Measurements from ENCODE around the gene RNF214.

RNF214 gene

DNA sequence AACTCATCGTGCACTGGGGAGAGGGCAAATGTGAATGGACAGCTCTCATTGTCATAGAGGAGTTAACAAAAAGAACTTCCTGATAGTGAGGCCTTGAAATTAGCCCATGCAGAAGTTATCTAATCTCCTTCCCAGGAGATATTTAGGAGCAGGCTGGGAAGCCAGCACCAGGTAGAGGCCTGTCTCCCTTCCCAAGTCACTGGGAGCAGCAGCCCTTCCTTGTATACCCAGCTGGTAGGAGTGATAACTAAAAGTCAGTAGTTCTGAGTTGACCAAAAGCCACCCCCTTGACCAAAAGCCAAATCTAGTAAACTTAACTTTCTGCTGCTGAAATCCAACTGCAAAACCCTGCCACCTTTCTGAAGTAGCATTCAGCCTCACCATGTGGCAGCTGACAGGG is 57.3 kb downstream of the RNF214 start:
- no peak for FAIRE-seq

DNA sequence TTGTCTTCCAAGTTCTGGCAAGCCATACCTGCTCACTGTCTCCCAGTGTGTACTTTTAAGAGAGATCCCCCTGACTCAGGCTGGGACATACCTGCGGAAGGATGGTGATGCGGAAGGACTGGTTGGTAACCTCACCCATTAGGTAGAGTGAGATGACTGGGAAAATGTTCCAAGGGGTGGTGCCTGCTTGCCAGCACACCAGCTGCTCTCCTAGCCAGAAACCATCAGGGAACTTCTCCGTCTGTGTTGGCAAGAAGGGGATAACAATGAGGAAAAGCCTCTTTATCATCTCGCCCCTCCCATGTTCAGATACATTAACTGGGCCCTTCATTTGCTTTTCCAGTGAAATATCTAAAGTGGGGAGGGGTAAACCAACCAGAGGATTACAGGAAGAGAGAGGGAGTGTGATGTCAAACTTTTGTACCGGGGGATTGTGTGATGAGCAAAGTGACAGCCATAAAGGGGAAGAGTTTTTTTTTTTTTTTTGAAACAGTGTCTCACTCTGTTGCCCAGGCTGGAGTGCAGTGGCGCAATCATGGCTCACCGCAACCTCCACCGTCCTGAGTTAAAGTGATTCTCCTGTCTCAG is 58.4 kb downstream of the RNF214 start, which contains the start of gene BACE1-AS:
Gene BACE1-AS (plus strand): TSS at position 538 of the 588 bp plus-strand sequence.
- no peak for FAIRE-seq

DNA sequence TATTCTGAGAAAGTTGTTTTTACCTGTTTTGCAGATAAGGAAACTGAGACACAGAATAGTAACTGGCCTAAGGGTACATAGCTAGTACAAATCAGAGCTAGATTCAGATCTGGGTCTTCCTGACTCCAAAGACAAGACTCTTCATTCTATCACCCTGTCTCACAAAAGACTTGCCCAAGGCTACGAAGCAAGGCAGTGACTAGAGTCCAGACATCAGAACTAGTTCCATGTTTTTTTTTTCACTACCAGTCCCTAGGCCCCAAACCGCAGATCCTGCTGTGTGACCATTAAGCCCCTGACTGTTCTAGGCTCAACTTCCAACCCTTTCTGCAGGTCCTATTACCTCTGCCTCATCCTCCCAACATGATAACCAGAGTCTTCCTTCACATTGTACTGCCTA is 60.1 kb downstream of the RNF214 start:
- no peak for FAIRE-seq

DNA sequence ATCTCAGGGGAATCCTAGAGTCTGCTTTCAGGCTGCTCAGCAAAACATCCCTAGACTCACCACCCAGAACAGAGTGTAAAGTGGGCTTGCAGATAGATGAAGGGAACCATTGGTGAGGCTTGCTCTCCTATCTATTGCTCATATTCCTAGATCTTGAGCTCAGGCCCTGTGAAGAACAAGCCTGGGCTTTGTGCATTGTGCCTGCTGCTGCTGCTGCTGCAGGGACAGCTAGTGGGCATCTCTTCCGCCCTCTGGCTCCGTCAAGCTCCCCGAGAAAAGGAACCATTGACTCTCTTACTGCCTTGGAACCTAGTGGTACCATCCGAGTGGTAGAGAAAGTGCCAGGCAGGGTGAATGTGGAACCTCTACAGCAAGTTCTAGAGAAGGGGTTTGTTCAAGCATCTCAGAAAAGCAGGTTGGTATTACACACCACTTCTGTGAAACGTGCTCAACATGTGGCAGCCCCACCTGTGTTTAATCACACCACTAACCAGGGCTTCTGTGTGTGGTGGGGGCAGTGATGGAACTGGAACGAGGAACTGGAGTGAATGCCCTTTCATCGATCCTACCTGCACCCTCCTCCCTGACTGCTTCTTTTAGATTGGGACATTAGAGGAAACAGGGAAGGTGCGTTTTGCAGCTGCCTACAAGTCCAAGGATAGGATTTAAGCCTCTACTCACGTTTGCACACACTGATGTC is 63.1 kb downstream of the RNF214 start:
- FAIRE-seq, result no peak

DNA sequence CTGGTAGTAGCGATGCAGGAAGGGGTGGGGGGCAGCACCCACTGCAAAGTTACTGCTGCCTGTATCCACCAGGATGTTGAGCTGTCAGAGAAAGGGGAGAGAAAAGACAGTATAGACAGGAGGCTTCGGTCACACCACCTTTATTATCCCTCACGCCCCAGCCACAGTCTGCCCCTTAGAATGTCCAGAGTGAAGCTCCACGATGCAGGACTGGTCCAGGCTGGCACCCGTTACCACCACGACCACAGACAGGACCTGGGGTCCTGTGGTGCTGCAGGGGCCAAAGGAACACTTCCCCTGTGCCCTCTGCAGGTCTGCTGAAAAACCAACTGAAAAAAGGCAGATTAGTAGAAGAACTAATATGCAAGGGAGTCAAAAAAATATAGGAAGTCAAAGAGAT is 64.4 kb downstream of the RNF214 start:
- no peak for FAIRE-seq

DNA sequence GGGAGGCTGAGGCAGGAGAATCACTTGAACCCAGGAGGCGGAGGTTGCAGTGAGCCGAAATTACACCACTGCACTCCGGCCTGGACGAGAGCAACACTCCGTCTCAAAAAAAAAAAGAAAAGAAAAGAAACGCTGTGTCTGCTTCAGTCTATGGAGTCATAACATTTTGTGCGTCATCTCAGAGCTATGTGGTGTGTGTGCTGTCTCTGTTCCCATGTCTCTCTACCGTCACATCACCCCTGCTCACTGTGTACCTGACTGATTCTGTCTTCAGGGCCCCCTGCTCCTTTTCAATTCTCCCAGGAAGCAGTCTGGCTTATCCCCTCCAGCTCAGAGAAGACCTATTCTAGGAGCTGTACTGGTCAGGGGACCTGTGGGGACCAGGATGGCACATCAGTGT is 65.7 kb downstream of the RNF214 start:
- no peak for FAIRE-seq

DNA sequence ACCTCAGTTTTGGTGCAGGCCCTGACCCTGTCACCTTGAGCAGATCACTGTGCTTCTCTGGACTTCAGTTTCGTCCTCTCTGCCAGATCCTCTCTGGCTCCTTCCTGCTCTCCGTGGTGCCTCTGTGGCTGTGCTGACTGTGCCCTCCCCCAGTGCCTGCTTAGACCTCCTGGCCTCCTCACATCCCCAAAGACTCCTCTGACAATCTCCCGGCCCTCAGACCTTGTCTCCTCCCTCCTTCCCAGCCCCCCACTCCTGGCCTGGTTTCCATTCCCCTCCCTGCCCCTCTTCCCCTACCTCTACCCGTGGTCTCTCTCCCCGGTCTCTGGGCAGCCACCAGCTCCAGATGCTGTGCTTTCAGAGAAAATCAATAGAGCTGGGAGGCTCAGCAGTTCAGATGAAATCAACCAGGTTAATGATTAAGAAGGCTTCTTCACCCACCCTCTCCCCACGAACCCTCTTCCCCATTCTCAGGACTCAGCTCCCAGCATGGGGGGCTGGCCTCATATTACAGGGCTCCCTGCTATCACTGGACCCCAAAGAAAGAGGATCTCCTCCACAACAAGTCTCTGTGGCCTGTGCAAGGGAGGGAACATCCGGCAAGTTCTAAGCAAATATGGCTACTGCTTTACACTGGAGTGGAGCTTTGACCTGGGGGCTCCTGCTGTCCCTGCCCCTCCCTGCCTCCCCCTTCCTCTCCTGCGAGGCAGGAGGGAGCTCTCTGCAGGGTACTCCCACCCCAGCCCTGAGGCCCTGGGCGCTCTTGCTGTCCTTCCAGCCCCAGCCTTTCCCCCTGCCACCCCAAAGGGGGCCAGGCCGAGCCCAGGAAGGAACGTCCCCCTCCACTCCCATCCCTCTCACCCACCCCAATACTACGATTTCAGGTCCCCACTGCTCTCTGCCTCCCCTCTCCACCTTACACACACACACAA is 67.1 kb downstream of the RNF214 start:
- FAIRE-seq, result peak; percentile 68

DNA sequence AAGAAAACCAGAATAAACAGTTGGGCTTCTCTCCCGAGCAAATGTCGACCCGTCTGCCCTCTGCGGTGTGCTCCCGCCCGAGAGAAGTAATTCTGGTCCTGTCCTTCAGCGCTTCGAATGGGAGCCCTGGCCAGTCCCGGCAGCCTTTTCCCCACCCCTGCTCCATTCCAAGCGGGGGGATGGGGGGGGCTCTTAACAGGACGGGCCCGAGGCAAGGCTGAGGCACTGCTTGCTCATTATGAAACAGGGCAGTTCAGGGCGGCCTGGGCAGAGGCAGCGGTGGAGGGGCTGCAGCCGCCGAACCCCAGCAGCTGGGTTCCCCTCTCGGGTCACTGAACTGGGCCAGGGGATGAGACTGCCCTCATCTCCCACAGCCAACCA is 67.8 kb downstream of the RNF214 start:
- FAIRE-seq, result no peak

DNA sequence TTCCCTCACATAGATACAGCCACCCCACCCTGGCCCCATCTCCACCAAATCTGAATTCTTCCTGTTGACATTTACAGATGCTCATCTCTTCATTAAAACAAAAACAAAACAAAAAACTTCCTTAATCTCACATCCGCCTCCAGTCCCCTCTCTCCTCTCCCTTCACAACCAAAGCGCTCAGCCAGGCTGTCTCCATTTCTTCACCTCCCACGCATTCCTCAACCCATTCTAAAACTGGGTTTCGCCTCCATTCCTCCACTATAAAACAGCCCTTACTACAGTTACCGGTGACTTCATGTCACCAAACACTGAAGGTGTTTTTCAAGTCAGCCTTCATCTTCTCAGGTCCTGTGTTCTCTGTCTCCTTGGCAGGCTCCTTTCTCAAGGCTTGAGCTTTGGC is 68.3 kb downstream of the RNF214 start:
- no peak for FAIRE-seq

DNA sequence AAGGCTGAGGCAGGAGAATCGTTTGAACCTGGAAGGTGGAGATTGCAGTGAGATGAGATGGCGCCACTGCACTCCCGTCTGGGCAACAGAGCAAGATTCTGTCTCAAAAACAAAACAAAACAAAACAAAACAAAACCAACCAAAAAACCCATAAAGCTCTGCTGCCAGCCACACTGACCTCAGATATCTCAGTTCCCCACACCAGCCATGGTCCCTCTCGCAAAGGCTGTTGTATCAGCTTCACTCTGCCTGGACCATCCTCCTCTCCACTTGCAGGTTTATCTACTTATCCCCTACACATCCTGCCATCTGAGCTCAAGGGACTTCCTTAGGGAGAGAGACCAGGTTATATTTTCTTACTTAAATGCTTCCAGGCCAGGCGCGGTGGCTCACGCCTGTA is 69.8 kb downstream of the RNF214 start:
- no peak for FAIRE-seq

DNA sequence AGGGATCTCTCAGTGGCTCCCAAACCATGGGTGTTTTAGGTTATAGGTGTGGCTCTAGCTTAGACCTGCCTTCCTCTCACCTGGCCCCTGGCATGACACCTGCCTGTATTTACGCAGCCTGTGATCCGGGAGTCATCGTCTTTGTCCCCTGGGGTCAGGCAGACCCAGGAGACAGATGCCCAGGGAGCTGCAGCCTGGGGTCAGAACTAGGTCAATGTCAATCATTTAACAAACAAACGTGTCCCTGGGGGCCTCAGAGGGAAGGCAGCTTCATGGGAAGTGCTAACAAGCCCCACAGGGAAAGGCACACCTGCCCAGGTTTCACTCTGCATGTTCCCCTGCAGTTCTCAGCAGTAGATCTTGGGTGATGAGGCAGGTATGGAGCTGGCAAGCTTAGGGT is 70.6 kb downstream of the RNF214 start:
- no peak for FAIRE-seq

DNA sequence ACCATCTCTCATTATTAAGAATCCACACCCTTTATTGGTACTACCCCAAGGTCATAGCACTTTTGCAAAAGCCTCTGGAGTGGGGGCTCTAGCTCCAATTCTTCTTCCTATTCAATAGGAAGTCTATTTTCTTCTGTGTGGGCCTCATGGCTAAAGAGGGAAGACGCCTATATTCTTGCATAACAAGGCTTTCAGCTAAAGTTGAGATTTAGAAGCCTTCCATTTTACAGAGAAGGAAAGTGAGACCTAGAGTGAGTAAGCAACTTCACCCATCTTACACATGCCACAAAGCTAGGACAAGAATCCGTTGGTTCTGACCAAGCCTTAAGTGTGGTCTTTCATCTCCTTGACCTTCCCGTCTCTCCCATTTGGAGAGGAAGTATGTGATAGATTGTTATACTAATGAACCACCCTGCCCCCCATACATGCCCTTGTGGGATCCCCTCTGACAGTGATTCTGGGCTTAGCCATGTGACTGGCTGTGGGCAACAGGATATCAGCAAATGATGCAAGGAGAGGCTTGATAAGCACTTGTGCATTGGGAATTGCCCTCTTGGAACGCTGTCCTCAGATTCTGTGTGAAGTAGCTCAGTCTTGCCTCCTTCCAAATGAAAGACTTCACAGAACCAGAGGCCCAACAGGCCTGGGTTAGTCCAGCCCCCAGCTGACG is 71.3 kb downstream of the RNF214 start:
- no peak for FAIRE-seq

DNA sequence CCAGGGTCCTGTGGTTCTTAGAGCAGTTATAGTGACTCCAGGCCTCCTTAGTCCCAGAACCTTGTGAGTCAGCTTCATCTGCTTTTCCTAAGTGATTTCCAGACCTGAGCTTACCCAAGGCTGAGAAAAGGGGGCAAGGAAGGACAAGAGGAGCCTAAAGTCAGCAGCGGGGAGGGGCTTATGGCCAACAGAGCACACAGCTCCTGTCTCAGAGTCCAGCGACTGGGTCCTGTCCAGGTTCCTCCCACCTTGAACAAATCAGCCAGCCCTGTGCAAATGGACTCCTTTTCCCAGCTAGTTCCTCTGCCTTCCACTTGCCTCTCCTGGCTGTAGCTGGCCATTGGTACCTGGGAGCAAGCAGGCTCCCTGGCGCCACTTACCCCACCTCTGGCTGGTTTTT is 72.7 kb downstream of the RNF214 start:
- FAIRE-seq, result no peak

DNA sequence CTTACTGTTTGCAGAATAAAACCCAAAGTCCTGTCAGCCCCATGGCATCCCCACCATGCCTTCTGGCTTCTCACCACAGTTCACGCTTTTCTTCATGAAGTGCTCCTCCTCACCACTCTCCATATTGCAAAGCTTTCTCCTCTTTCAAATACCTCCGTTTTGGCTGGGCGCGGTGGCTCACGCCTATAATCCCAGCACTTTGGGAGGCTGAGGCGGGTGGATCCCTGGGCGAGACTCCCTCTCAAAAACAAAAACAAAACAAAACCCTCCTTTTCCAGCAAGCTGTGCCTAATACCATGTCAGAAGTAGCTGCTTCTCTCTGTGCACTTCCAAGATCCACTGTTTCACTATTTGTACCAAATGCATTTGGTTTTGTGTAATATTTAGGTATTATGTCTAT is 76.8 kb downstream of the RNF214 start:
- FAIRE-seq, result no peak

DNA sequence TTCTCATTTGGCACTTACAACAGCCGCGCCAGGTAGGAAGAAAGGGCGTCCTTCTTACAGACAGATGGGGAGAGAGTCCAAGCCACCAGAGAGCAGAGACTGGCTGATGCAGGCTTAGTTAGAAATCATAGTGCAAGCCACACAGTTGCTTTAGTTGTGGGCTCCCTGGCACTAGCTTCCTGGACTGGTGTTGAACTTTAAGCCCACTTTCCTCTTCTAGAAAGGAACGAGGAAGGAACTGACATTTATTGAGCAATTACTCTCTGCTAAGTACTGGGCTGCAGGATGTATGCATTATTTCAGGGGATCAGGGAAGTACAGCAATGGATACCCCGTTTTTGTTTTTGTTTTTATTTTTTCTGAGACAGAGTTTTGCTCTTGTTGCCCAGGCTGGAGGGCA is 80.6 kb downstream of the RNF214 start:
- no peak for FAIRE-seq

DNA sequence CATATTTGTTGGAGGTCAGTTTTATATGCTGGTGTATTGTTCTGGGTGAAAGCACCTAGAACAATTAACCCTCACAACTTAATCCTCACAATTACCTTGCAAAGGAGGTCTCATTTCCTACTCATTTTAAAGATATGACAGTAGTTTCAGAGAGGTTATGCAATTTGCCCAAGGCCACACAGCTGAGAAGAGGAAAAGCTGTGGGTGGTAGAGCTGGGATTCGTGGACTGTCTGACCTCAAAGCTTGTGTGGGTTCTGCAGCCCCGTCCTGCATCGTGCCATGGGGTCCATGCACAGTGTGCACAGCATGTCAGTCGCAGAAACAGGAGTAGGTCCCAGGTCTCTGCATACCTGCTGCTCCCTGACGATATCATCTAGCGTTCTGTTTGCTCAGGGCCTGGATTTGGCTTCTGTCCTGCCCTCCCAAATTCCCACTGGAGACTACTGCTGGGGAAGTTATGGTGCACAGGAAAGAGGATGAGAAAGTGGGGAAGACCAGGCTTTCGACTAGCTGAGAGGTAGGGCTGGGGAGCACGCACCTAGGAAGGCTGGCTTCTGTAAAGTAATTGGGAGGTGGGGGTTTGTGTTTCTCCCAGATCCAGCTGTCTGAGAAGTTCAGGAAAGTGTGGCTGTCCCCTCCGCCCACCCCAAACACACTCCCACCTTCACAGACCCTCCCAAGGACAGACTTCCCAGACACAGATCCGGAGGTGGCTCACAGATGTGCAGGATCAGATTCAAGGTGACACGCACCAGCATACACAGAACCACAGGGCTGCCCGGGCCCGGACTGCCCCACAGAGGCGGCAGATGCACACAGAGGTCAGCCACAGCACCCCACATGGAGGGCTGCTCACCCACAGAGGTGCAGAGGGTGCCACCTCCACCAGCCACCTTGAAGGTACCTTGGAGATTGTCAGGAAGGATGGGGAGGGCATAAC is 81.6 kb downstream of the RNF214 start:
- FAIRE-seq, result no peak

DNA sequence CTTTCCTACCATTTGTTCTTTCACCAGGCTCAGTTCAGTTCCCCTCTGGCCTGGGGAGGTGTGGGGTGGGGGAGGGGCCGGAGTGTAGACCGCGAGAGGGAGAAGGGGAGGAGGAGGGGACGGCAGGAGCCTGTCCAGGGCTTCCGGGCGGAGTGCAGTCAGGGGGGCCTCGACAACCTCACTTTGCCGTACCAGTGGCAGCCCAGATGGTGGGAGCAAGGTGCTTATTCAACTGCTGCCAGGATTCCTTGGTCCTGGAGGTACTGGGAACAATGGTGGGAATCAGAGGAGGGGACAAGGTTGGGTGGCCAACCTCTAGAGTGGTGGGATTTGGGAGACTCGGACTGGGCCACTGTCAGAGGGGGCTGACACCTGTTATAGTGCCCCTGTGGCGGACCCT is 82.4 kb downstream of the RNF214 start:
- no peak for FAIRE-seq

DNA sequence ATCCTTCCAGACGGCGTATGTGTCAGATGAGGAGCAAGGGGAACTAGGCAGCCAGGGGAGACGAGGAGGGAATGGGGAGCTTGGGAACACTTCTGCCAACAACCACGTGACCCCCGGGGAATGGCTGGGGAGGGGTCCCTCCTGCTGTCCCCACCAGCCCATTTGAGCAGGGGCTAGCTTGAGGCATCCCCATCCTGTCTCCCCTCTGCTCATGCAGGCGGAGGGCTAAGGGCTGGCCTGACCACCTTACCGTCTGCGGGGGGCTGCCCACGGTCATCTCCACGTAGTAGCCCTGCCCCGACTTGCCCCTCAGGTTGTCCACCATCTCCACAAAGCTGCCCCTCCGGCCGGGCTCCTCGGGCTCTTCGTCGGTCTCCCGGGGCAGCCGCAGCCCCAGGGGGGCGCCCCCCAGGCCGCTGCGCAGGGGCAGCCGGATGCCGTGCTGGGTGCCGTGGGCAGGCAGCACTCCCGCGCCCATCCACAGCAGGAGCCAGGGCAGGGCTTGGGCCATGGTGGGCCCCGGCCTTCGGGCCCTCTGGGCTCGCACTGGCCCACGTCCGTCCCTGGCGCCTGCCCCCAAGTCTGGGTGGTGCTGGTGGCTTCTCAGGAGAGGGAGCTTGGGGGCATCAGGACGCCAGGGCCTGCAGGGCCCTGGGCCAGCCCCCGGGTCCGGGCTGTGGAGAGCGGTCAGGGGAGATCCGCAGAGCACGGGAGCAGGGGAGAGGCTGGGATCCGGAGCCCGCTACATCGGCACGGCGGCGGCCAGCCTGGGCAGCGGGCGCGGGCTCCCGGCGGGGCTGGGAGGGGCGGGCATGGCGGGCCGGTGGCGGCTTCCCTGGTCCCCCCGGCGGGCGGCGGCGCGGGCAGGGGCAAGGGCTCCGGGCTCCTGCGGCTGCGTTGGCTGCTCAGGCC is 83.1 kb downstream of the RNF214 start:
- FAIRE-seq, result no peak

DNA sequence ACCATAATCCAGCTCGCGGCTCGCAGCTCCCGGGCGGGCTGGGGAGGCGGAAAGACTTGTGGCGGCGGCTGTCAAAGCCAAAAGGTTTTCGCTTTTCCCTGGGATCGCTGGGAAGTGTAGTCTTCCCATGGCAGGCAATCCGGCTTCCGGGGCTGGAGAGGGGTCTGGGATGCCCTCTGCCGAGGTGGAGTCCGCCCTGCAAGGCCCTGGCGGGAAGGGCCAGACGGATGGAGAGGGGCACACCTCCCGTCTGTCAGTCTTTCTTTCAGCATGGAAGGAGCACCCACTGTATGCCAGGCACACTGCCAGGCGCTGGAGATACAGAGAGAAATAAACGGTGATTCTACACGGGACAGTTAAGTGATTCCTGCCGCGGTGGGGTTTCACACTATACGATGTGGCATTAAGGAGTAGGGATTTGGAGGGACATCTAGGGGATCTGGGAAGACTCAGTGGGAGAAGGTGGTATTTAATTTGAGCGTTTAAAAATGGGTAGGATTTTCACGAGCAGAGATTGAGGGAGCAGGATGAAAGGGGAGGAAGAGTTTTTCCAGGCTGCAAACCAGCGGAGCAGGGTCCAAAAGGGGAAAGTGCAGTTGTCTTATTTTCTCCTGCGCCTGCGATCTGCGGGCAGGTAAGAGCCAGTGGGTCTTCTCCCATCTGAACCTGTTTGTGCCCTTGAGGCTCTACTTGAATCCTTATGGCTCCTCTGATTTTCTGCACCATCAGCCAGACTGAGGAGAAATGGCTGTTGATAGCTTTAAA is 83.9 kb downstream of the RNF214 start, which contains the start of gene BACE1:
Gene BACE1 (minus strand): TSS at position 60 of the 765 bp plus-strand sequence. CDS start 461 bp downstream, outside the sequence.
- FAIRE-seq, result peak; percentile 58

DNA sequence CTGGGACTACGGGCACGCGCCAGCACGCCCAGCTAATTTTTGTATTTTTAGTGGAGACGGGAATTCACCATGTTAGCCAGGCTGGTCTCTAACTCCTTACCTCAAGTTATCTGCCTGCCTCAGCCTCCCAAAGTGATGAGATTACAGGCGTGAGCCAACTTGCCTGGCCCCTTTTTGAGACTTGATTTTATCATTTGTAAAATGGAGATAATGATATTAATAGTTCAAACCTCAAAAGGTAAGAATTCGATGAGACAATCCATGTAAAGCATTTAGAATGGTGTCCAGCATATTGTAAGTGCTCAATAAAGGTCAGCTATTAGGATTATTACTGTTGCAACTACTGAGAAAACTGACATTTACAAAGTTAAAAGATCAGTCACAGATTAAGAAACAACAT is 86.3 kb downstream of the RNF214 start:
- FAIRE-seq, result no peak

Measured in islet of Langerhans (tissue), 1 donor.